ENCODE measurements around the gene CYSLTR1.
"Not testable (repeated sequence)": the region's sequence is repeated elsewhere in the genome, so short reads cannot be mapped to it uniquely, and the experiment has no call there.

The CYSLTR1 gene

GRCh38 chrX:78283511-78283910, 43.9 kb downstream of the CYSLTR1 start:
- DNase-seq (ENCODE audit: low read depth in 2 of 2), result no peak
- no peak for TF ChIP-seq CTCF (IDR thresholded peaks at IDR 0.05; ENCODE audit: low read depth, low read length)
- no peak overlapping the region for H3K4me3 ChIP-seq (replicated peaks in 1 of 2; ENCODE audit: low read depth in 2 of 2, low read length in 2 of 2)

- no peak for TF ChIP-seq CTCF (IDR thresholded peaks at IDR 0.05; ENCODE audit: low read depth, low read length)
- no peak for DNase-seq (ENCODE audit: low read depth in 2 of 2)
These were observed 90.3 kb downstream of the CYSLTR1 start for GRCh38 chrX:78237127-78237526.

GRCh38 chrX:78226047-78226446, 101.4 kb downstream of the CYSLTR1 start:
- not testable (repeated sequence) for DNase-seq (ENCODE audit: low read depth in 2 of 2); H3K4me3 ChIP-seq (replicated peaks in 1 of 2; ENCODE audit: low read depth in 2 of 2, low read length in 2 of 2)

More at GRCh38 chrX:78237127-78237526, 90.3 kb downstream of the CYSLTR1 start:
- no peak overlapping the region for H3K4me3 ChIP-seq (replicated peaks in 1 of 2; ENCODE audit: low read depth in 2 of 2, low read length in 2 of 2)
